ENCODE results near the gene AHNAK. TPM values are rescaled to one million over a fixed set of nuclear protein-coding genes. Genes with fewer than 3 reads are reported as not detected.

AHNAK gene
- total RNA-seq, 1 donor from 2014 or later, result 302 TPM

DNA sequence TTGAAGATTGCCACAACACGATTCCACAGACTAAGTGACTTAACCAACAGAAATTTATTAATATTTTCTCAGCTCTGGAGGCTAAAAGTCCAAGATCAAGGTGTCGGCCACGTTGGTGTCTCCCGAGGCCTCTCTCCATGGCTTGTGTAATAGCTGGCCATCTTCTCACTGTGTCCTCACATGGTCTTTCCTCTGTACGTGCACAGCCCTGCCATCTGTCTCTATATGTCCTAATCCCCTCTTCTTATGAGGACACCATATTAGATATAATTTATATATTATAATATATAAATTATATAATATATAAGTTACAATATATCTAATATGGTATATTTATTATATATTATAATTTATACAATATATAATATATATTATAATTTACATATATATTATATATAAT is 152.9 kb downstream of the AHNAK start:
- Mint-ChIP-seq H3K4me3 (no peak overlapping the region), H3K36me3 (no peaks in the 10 kb centered on the region), H3K27me3 (no peaks in the 10 kb centered on the region), H3K9me3 (no peaks in the 10 kb centered on the region), H3K27ac (peak overlapping the region; percentile 82), H3K4me1 (ENCODE audit: unreplicated experiment) (peaks cover 38% of the 10 kb centered on the region)
- no peak for DNase-seq (ENCODE audit: extremely low spot score, unreplicated experiment)
- TF ChIP-seq, protein P1, sequence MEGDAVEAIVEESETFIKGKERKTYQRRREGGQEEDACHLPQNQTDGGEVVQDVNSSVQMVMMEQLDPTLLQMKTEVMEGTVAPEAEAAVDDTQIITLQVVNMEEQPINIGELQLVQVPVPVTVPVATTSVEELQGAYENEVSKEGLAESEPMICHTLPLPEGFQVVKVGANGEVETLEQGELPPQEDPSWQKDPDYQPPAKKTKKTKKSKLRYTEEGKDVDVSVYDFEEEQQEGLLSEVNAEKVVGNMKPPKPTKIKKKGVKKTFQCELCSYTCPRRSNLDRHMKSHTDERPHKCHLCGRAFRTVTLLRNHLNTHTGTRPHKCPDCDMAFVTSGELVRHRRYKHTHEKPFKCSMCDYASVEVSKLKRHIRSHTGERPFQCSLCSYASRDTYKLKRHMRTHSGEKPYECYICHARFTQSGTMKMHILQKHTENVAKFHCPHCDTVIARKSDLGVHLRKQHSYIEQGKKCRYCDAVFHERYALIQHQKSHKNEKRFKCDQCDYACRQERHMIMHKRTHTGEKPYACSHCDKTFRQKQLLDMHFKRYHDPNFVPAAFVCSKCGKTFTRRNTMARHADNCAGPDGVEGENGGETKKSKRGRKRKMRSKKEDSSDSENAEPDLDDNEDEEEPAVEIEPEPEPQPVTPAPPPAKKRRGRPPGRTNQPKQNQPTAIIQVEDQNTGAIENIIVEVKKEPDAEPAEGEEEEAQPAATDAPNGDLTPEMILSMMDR (conservative IDR thresholded peaks at IDR 0.05), result peak; percentile 11

DNA sequence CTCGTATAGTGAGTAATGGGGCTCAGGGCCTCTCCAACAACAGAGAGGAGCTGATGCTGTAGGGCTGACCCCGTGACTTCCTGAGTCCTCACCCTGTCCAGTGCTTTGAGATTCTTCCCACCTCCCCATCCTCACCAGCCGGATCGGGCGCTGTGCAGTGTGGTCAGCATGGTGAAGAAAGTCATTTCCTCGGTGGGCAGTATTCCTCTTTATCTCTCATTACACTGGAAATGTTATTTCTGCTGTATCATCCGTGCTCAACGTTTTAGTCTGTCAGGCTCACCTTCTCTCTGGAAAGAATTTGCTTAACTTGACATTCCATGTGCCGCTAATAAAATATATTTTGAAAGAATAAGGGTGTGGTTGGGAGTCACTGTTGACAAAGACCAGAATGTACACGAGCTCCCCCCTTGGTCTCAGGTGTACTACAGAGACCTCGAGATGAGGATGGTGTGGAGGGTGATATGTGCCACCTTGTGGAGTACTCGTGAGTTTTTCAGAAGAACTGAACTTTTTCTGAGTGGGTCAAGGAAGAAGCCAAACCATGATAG is 153.5 kb downstream of the AHNAK start:
- H3K9me3 Mint-ChIP-seq, result no peaks in the 10 kb centered on the region
- peak overlapping the region; percentile 82 for H3K27ac Mint-ChIP-seq

DNA sequence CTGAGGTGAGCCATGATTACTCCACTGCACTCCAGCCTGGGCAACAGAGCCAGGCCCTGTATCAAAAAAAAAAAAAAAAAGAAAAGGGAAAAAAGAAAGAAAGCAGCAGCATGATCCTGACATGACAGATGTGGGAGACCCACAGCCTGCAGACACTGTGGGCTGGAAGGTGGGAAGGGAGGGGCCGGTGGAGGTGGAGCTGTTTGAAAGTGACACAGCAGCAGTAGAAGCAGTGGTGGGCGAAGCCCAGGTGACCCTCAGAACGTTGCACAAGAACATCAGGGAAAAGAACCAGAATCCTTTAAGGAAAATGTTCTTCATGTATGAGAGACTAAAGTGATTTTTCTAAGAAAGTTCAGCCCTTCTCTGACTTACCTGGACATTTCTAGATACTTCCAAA is 154.1 kb downstream of the AHNAK start:
- H3K36me3 Mint-ChIP-seq, result no peaks in the 10 kb centered on the region
- H3K4me1 Mint-ChIP-seq (ENCODE audit: unreplicated experiment), result peaks cover 34% of the 10 kb centered on the region
- no peaks in the 10 kb centered on the region for H3K9me3 Mint-ChIP-seq
- TF ChIP-seq, protein P1 (conservative IDR thresholded peaks at IDR 0.05), result no peak
- no peaks in the 10 kb centered on the region for H3K27me3 Mint-ChIP-seq
- peak overlapping the region; percentile 62 for H3K27ac Mint-ChIP-seq
- H3K4me3 Mint-ChIP-seq, result no peak overlapping the region
- no peak for DNase-seq (ENCODE audit: extremely low spot score, unreplicated experiment)

More for the DNA sequence above, 153.5 kb downstream of the AHNAK start:
- no peaks in the 10 kb centered on the region for H3K27me3 Mint-ChIP-seq
- no peaks in the 10 kb centered on the region for H3K36me3 Mint-ChIP-seq
- H3K4me1 Mint-ChIP-seq (ENCODE audit: unreplicated experiment), result peaks cover 32% of the 10 kb centered on the region
- DNase-seq (ENCODE audit: extremely low spot score, unreplicated experiment), result no peak
- no peak overlapping the region for H3K4me3 Mint-ChIP-seq
- TF ChIP-seq, protein P1 (conservative IDR thresholded peaks at IDR 0.05), result peak; percentile 22

DNA sequence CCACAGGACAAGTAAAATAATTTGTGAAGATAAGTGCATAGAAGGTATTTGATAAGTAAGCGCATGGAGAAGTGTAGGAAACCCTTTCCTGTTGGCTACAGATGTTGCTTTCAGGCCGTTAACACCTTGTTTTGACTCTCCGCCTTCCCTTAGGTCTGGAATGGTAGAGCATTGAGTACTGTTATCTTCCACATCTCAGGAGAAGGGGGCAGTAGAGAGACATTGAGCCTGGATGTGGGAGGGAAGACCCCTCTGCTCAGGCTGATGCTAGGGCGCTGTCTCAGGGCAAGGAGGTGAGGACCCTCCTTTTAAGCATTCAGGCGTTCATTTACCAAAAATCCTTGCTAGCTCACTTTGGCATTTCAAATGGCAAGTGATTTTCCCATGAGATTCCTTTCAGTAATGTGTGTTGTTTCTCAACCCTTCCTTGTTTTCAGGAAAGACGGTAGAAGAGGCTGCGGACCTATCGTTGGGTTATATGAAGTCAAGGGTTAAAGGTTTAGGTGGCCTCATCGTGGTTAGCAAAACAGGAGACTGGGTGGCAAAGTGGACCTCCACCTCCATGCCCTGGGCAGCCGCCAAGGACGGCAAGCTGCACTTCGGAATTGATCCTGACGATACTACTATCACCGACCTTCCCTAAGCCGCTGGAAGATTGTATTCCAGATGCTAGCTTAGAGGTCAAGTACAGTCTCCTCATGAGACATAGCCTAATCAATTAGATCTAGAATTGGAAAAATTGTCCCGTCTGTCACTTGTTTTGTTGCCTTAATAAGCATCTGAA is 154.8 kb downstream of the AHNAK start:
- Mint-ChIP-seq H3K36me3 (no peaks in the 10 kb centered on the region), H3K9me3 (no peaks in the 10 kb centered on the region), H3K4me3 (no peak overlapping the region), H3K27me3 (no peaks in the 10 kb centered on the region), H3K27ac (peak overlapping the region; percentile 62), H3K4me1 (ENCODE audit: unreplicated experiment) (peaks cover 36% of the 10 kb centered on the region)
- DNase-seq (ENCODE audit: extremely low spot score, unreplicated experiment), result no peak
- TF ChIP-seq, protein P1 (conservative IDR thresholded peaks at IDR 0.05), result peak; percentile 24

DNA sequence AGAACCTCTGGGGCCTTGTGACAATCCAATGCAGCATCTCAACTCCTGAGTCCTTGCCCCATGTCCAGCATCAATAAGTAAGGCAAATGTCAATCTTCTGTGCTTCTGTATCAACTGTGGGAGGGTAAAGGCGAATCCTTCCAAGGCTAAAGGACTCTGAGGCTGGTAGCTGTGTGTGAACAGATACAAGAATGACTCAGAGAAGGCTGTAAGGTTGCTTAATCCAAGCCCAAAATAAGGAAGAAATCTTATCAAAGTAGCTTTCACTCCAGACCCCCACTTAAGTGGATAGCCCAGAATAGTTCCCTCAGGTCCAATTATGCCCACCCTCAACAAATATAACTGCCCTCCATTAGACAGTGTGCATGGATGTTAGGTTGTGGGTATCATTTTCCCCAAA is 155.9 kb downstream of the AHNAK start:
- Mint-ChIP-seq H3K9me3 (no peaks in the 10 kb centered on the region), H3K27ac (no peak overlapping the region), H3K4me3 (no peak overlapping the region), H3K4me1 (ENCODE audit: unreplicated experiment) (peaks cover 30% of the 10 kb centered on the region), H3K36me3 (no peaks in the 10 kb centered on the region), H3K27me3 (no peaks in the 10 kb centered on the region)
- TF ChIP-seq, protein P1 (conservative IDR thresholded peaks at IDR 0.05), result no peak
- DNase-seq (ENCODE audit: extremely low spot score, unreplicated experiment), result no peak
